Sigmoid colon (tissue), 4 donors: ENCODE measurements around the gene HPDL.

Experiments used
- POLR2A ChIP-seq, 2 donors: fragments of 450-650 bp; IDR thresholded peaks; one replicate each; pipeline ENCODE4 v1.6.1; 2016; ENCODE audit warnings: antibody characterized with exemption in 2 of 2, mild to moderate bottlenecking in 2 of 2, moderate library complexity in 2 of 2
- POLR2AphosphoS5 ChIP-seq, 4 donors: sonication (generic); formaldehyde crosslinking; IDR thresholded peaks; one replicate each; pipeline ENCODE4 v1.6.1; 2017; ENCODE audit warnings: antibody characterized with exemption in 4 of 4
- TF ChIP-seq, protein P1 (sequence below), 4 experiments: fragments of 450-650 bp in 3 of 4; fragments of 200-600 bp in 1 of 4; IDR thresholded peaks; one replicate each; pipeline ENCODE4 v1.5.1; 2016 to 2019; ENCODE audit warnings: antibody characterized with exemption in 4 of 4, mild to moderate bottlenecking in 3 of 4, moderate library complexity in 2 of 4

DNA sequence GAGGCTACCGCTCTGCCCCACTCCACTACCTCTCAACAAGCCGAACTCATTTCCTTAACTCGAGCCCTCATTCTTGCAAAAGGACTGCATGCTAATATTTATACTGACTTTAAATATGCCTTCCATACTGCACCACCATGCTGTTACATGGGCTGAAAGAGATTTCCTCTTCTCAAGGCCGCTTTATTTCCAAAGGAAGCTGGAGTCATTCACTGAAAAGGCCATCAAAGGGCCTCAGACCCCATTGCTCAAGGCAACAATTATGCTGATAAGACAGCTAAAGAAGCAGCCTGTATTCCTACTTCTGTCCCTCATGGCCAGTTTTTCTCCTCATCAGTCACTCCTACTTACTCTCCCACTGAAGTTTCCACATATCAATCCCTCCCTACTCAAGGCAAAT is 6.9 kb upstream of the HPDL start:
- TF ChIP-seq POLR2AphosphoS5 (IDR thresholded peaks at IDR 0.05) (no peak), POLR2A (IDR thresholded peaks at IDR 0.05) (no peak)
- TF ChIP-seq, protein P1, sequence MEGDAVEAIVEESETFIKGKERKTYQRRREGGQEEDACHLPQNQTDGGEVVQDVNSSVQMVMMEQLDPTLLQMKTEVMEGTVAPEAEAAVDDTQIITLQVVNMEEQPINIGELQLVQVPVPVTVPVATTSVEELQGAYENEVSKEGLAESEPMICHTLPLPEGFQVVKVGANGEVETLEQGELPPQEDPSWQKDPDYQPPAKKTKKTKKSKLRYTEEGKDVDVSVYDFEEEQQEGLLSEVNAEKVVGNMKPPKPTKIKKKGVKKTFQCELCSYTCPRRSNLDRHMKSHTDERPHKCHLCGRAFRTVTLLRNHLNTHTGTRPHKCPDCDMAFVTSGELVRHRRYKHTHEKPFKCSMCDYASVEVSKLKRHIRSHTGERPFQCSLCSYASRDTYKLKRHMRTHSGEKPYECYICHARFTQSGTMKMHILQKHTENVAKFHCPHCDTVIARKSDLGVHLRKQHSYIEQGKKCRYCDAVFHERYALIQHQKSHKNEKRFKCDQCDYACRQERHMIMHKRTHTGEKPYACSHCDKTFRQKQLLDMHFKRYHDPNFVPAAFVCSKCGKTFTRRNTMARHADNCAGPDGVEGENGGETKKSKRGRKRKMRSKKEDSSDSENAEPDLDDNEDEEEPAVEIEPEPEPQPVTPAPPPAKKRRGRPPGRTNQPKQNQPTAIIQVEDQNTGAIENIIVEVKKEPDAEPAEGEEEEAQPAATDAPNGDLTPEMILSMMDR (IDR thresholded peaks at IDR 0.05) = no peak
